AG04450 (cell line): Measurements from ENCODE around the gene ZC3H12A. TPM values are rescaled to one million over a fixed set of nuclear protein-coding genes. Genes with fewer than 3 reads are reported as not detected.

ENCODE experiments used
- CTCF ChIA-PET: fragments of 300-600, 350-600 bp; formaldehyde crosslinking; extraction: SDS; loops from one replicate; lab custom pipeline; 2022; ENCODE audit warnings: antibody characterized with exemption, inconsistent platforms; lab: Charles Lee
- POLR2A ChIA-PET: fragments of 350-600 bp; formaldehyde crosslinking; extraction: SDS; loops from one replicate; lab custom pipeline; 2021; ENCODE audit warnings: antibody characterized with exemption, inconsistent platforms; lab: Yijun Ruan, JAX
- DNase-seq: peaks from one replicate; pipeline ENCODE4 v3.0.0-alpha.2; 2011; ENCODE audit warnings: low read depth, low spot score
- H3K27ac ChIP-seq: one replicate; pipeline ENCODE4 v1.5.1; 2012; ENCODE audit warnings: low read depth, low read length, control low read depth
- H3K27me3 ChIP-seq: one replicate; pipeline ENCODE4 v1.6.0; 2012; ENCODE audit warnings: low read length; ENCODE audit not compliant: control insufficient read depth, insufficient read depth
- H3K4me3 ChIP-seq: 2 replicates; pipeline ENCODE4 v1.5.1; 2011; ENCODE audit warnings: mild to moderate bottlenecking, low read depth, low read length, control low read depth
- H3K9me3 ChIP-seq: 2 replicates; pipeline ENCODE4 v1.5.1; 2012; ENCODE audit warnings: low read length; ENCODE audit not compliant: control insufficient read depth, insufficient read depth
- CTCF ChIP-seq: IDR thresholded peaks from 2 replicates; pipeline ENCODE4 v1.5.1; 2011; ENCODE audit warnings: low read depth, low read length, control low read depth, inconsistent platforms
- polyA plus RNA-seq: library from polyadenylated mRNA; depleted of rRNA; stranded (reverse); fragments of >200 nt; gene quantifications from 2 replicates; pipeline ENCODE4 v1.2.3, GENCODE V29; 2011

ZC3H12A gene
- polyA plus RNA-seq, 1 experiment: 4.3 TPM

GRCh38 chr1:37432716-37433115 lies 41.7 kb upstream of the ZC3H12A start:
- no peak for DNase-seq
- CTCF ChIA-PET: no interaction called here
- Histone ChIP-seq H3K27ac (no peak overlapping the region), H3K4me3 (no peak overlapping the region), H3K27me3 (peaks cover 15% of the 10 kb centered on the region), H3K9me3 (no peaks in the 10 kb centered on the region)
- POLR2A ChIA-PET: no interaction called here
- TF ChIP-seq CTCF: no peak

- no peak for TF ChIP-seq CTCF
- POLR2A ChIA-PET: no interaction called here
- peaks cover 19% of the 10 kb centered on the region for H3K27me3 ChIP-seq
Observed at GRCh38 chr1:37433171-37433570, 41.2 kb upstream of the ZC3H12A start.

GRCh38 chr1:37434292-37435225 lies 39.8 kb upstream of the ZC3H12A start:
- Histone ChIP-seq H3K27me3 (peaks cover 18% of the 10 kb centered on the region), H3K4me3 (no peak overlapping the region), H3K27ac (no peak overlapping the region), H3K9me3 (no peaks in the 10 kb centered on the region)
- POLR2A ChIA-PET: interaction anchor here (1.0 kb wide), 1 partner anchor 918 kb away, joined by 3 read pairs; no protein-coding TSS in a partner anchor
- TF ChIP-seq CTCF: peak; percentile 94
- no peak for DNase-seq
- CTCF ChIA-PET: interaction anchor here (0.5 to 2.1 kb wide), 33 partner anchors 9 to 918 kb away, joined by 3 to 30 read pairs (median 3); no protein-coding TSS in a partner anchor

More at GRCh38 chr1:37433171-37433570, 41.2 kb upstream of the ZC3H12A start:
- Histone ChIP-seq H3K9me3 (no peaks in the 10 kb centered on the region), H3K27ac (no peak overlapping the region), H3K4me3 (no peak overlapping the region)
- DNase-seq: no peak
- CTCF ChIA-PET: interaction anchor here (1.0 to 1.8 kb wide), 5 partner anchors 8 to 845 kb away, joined by 3 to 10 read pairs (median 7); no protein-coding TSS in a partner anchor

- POLR2A ChIA-PET: no interaction called here
Observed at GRCh38 chr1:37437087-37437486, 37.3 kb upstream of the ZC3H12A start.

More at GRCh38 chr1:37437087-37437486, 37.3 kb upstream of the ZC3H12A start:
- CTCF ChIA-PET: interaction anchor here (1.1 to 1.2 kb wide), 3 partner anchors 12 to 860 kb away, joined by 3 to 5 read pairs (median 4); no protein-coding TSS in a partner anchor
- no peak for DNase-seq
- Histone ChIP-seq H3K9me3 (no peaks in the 10 kb centered on the region), H3K27ac (no peak overlapping the region), H3K4me3 (no peak overlapping the region), H3K27me3 (peaks cover 20% of the 10 kb centered on the region)
- TF ChIP-seq CTCF: no peak
